Cardiac atrium fibroblast (primary cell): ENCODE results near the gene VPS37D. TPM values are rescaled to one million over a fixed set of nuclear protein-coding genes. Genes with fewer than 3 reads are reported as not detected.

Experiments used
- total RNA-seq: library from RNA; depleted of rRNA; stranded (reverse); fragments of >200 nt; gene quantifications from 2 replicates; pipeline ENCODE4 v1.2.3, GENCODE V29; 2015

The VPS37D gene
- total RNA-seq: 2.8 and 3.6 TPM in 2 replicates

DNA sequence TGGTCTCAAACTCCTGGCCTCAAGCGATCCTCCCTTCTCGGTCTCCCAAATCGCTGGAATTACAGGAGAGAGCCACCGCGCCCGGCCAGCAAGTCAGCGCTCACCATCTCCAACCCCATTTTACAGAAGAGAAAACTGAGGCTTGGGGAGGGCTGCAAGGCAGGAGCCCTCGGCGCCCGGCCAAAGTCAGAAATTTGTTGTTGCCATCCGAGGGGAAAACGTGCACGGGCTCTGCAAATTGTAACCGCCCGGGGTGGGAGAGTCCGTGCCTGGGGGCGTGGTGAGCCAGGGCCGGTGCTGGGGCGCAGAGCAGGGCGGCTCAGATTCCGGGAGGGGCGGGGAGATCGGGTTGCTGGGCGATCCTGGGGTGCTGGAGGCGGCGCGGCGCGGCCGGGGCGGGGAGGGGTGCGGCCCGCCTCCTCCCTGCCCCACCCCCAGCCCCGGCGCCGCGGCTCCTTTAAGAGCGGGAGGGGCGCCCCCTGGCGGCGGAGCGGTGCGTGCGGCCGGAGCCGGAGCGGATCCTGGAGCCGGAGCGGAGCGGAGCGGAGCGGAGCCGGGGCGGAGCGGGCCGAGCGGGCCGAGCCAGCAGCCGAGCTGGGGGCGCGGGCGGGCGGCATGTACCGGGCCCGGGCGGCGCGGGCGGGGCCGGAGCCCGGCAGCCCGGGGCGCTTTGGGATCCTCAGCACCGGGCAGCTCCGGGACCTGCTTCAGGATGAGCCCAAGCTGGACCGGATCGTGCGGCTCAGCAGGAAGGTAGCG is at the start of gene VPS37D:
Gene VPS37D, plus strand, starts transcription at position 488 of the 759 bp plus-strand sequence. Its CDS starts 128 bp downstream, at position 616.

GRCh38 chr7:73623798-73624668 is 43.6 kb upstream of the VPS37D start, which contains the start of gene MLXIPL:
MLXIPL (minus strand) TSS chr7:73624522; CDS start chr7:73624492, 30 bp downstream.

GRCh38 chr7:73683056-73683787 is 15.6 kb downstream of the VPS37D start, which contains the start of the genes BUD23 and DNAJC30:
BUD23 (plus strand) TSS chr7:73683597; CDS start chr7:73683626, 29 bp downstream.
DNAJC30 (minus strand) TSS chr7:73683453; CDS start chr7:73683423, 30 bp downstream.

DNA sequence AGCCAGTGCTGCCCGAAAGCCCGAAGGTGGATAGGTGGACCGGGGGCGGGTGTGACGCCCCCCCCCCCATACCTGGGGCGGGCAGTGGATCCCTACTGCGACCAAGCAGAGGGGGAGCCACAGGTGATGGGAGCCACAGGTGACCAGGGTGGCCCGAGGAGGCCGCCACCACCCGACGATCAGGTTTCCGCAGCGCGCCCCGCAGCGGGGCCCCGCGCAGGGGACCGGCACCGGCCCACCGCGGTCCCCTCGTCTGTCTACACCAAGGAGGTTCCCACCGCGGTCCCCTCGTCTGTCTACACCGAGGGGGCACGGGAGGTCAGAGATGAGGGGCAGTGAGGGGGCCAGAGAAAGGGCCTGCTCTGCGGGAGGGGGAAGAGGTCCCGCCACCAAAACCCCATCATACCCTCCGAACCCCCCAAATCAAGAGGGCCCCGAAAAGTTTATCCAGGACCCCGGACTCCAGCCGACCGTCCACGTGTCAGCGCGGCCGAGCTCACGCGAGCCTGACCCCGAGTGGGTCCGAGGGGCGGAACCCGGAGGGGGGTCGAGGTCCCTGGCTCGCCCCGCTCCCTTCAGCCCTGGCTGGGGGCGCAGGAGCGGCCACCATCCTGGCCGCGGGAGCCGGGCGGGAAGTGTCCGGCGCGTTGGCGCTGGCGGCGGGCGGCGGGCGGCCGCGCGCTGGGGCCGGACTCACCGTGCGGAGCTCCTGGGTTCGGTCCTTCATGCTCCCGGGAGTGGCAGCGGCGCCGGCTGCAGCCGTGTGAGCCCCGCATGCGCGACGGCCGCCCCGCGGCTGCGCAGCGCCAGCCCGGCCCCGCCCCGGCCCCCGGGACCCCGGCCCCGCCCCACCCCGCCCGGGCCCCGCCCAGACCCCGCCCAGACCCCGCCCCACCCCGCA is 51.5 kb downstream of the VPS37D start, which contains the start of gene STX1A:
Gene STX1A, minus strand, starts transcription at position 765 of the 901 bp plus-strand sequence. Its CDS starts 38 bp downstream, at position 727.

Other genes starting within 250 kb of the VPS37D start
- gene FZD9, start 234.1 kb upstream of the VPS37D start, total RNA-seq: 0.72 and 2.8 TPM in 2 replicates
- 24.2 and 33.5 TPM in 2 replicates for gene BAZ1B, start 145.5 kb upstream of the VPS37D start, total RNA-seq
- 33.2 and 43.3 TPM in 2 replicates for gene BCL7B, start 110.1 kb upstream of the VPS37D start, total RNA-seq
- gene TBL2, start 89.3 kb upstream of the VPS37D start, total RNA-seq: 77.8 and 122 TPM in 2 replicates
- gene MLXIPL, start 43.3 kb upstream of the VPS37D start, total RNA-seq: 1.5 TPM in 1 of 2 replicates, not detected in the other
- 4.1 and 4.7 TPM in 2 replicates for gene DNAJC30, start 15.6 kb downstream of the VPS37D start, total RNA-seq
- gene BUD23, start 15.8 kb downstream of the VPS37D start, total RNA-seq: 65.6 and 67.5 TPM in 2 replicates
- gene STX1A, start 51.8 kb downstream of the VPS37D start, total RNA-seq: 11.2 and 14.8 TPM in 2 replicates
- 8.9 and 9.4 TPM in 2 replicates for gene ABHD11, start 71.0 kb downstream of the VPS37D start, total RNA-seq
- gene CLDN3, start 102.4 kb downstream of the VPS37D start, total RNA-seq: not detected in 2 replicates
- under 0.01 TPM in 1 of 2 replicates, not detected in the other for gene CLDN4, start 163.2 kb downstream of the VPS37D start, total RNA-seq
- gene METTL27, start 174.7 kb downstream of the VPS37D start, total RNA-seq: 2.1 and 4.5 TPM in 2 replicates
- gene TMEM270, start 193.3 kb downstream of the VPS37D start, total RNA-seq: not detected in 2 replicates